NCI-H1694 treated with DMSO at 0.1 percent for 48 hours (cell line): ENCODE data around the gene TNS2.
"Not testable (repeated sequence)": the region's sequence is repeated elsewhere in the genome, so short reads cannot be mapped to it uniquely, and the experiment has no call there.

Experiments used
- DNase-seq: peaks from one replicate; lab custom pipeline; 2025; lab: John Stamatoyannopoulos, UW

TNS2 gene, protein sequence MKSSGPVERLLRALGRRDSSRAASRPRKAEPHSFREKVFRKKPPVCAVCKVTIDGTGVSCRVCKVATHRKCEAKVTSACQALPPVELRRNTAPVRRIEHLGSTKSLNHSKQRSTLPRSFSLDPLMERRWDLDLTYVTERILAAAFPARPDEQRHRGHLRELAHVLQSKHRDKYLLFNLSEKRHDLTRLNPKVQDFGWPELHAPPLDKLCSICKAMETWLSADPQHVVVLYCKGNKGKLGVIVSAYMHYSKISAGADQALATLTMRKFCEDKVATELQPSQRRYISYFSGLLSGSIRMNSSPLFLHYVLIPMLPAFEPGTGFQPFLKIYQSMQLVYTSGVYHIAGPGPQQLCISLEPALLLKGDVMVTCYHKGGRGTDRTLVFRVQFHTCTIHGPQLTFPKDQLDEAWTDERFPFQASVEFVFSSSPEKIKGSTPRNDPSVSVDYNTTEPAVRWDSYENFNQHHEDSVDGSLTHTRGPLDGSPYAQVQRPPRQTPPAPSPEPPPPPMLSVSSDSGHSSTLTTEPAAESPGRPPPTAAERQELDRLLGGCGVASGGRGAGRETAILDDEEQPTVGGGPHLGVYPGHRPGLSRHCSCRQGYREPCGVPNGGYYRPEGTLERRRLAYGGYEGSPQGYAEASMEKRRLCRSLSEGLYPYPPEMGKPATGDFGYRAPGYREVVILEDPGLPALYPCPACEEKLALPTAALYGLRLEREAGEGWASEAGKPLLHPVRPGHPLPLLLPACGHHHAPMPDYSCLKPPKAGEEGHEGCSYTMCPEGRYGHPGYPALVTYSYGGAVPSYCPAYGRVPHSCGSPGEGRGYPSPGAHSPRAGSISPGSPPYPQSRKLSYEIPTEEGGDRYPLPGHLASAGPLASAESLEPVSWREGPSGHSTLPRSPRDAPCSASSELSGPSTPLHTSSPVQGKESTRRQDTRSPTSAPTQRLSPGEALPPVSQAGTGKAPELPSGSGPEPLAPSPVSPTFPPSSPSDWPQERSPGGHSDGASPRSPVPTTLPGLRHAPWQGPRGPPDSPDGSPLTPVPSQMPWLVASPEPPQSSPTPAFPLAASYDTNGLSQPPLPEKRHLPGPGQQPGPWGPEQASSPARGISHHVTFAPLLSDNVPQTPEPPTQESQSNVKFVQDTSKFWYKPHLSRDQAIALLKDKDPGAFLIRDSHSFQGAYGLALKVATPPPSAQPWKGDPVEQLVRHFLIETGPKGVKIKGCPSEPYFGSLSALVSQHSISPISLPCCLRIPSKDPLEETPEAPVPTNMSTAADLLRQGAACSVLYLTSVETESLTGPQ (N-terminal part only)

GRCh38 chr12:53049571-53050318, at the start of gene TNS2:
TSS of gene TNS2 (plus strand) at chr12:53050065. CDS start at chr12:53050186, 121 bp downstream.
- DNase-seq: no peak

DNA sequence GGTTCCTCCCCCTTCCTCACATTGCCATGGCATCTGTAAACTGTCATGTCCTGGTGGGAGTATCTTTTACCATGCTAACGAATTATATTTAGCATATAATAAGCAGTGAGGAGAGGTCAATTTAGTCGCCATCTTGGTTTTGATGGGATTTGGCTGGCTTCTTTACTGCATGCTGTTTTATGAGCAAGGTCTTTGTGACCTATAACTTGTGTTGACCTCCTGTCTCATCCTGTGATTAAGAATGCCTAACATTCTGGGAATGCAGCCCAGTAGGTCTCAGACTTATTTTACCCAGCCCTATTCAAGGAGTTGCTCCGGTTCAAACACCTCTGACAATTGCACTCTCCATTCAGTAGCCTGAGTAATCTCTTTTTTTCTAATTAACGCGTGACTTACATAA, 45.7 kb upstream of the TNS2 start:
- DNase-seq: no peak

GRCh38 chr12:53004582-53004981, 45.3 kb upstream of the TNS2 start:
- DNase-seq: no peak

DNA sequence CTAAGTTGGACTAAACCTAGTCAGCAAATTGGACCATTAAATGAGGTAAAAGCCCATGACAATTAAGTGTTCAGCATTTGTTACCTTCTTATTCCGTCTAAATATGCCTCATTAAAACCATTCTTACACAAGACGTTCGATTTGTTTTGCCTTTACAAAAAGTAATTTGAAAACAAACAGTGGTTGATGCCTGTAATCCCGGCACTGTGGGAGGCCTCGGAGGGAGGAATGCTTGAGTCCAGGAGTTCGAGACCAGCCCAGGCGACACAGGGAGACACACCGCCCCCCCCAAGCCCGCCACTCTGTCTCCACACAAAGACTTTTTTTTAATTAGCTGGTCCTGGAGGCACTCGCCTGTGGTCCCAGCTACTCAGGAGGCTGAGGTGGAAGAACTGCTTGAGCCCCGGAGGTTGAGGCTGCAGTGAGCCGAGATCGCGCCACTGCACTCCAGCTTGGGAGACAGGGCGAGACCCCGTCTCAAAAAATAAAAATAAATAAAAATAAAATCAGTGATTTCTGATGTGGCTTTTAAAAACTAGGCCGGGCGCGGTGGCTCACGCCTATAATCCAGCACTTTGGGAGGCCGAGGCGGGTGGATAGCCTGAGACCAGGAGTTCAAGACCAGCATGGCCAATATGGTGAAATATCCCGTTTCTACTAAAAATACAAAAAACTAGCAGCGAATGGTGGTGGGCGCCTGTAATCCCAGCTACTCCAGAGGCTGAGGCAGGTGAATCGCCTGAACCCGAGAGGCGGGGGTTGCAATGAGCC, 44.5 kb upstream of the TNS2 start:
- no peak for DNase-seq

DNA sequence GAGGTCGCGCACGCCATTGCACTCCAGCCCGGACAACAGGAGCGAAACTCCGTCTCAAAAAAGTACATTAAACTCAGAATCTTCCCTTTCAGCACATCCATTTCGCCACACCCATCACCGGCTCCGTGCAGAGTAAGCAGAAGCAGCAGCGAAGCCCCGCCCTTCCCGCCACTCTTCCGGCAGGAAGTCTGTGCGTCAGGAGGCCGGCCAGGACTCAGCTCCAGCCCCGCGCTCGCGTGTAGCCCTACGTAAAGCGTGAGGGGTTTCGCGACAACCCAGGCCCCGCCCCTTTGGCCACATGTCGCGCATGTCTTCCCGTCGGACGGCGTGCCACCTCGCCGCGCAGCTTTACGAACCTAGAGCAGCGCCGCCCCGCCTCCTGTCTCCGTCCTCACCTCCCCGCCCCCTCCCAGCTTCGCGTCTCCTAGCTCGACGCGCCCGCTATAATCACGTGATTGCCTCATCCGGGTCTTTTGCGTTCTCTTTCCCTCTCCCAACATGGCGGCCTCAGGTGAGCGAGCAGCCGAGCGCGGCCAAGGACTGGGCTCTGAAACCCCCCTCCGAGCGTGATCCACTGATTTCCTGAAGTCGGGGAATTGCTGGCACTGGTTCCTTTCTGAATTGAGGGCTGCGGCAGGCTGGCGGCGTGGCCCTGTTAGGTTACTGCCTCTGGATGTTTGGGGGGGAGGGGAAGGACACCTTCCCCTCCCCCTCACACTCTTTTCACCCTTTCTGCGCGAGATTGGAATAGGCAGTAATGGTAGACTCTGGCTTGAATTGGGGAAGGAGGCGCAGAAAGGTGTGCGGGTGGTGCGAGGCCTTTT, 43.7 kb upstream of the TNS2 start, which contains the start of gene EIF4B:
Gene EIF4B, plus strand, starts transcription at position 471 of the 824 bp plus-strand sequence. Its CDS starts 28 bp downstream, at position 499.
- peak; percentile 97 for DNase-seq

- DNase-seq: peak; percentile 41
Measured at GRCh38 chr12:53006810-53007309, 43.0 kb upstream of the TNS2 start.

GRCh38 chr12:53007343-53007742, 42.5 kb upstream of the TNS2 start:
- DNase-seq: no peak

DNA sequence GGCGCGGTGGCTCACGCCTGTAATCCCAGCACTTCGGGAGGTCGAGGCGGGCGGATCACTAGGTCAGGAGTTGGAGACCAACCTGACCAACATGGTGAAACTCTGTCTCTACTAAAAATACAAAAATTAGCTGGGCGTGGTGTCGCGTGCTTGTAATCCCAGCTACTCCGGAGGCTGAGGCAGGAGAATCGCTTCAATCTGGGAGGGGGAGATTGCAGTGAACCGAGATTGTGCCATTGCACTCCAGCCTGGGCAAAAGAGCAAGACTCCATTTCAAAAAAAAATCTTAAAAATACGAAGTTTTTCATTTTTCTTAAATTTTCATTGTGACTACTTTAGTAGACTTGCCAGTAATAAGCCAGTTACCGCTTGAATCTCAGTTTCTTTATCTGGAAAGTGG, 41.1 kb upstream of the TNS2 start:
- not testable (repeated sequence) for DNase-seq

GRCh38 chr12:53010955-53011354, 38.9 kb upstream of the TNS2 start:
- no peak for DNase-seq

DNA sequence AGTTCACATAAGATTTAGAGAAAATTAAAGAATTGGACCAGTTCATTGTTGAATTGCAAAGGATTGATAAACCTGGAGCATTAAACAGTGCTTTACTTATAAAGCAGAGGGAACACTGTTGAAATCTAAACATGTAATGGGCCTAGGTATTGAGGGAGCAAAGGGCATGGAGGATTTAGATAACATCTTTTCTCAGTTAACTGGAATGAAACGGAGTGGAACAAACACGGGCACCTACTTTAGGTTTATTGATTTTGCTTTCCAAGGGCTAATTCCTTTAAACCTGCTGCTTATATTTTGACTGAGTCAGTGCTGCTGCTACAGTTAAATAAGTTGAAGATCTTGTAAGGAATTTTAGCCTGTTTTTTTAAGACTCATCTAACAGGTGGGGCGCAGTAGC, 38.0 kb upstream of the TNS2 start:
- DNase-seq: no peak

DNA sequence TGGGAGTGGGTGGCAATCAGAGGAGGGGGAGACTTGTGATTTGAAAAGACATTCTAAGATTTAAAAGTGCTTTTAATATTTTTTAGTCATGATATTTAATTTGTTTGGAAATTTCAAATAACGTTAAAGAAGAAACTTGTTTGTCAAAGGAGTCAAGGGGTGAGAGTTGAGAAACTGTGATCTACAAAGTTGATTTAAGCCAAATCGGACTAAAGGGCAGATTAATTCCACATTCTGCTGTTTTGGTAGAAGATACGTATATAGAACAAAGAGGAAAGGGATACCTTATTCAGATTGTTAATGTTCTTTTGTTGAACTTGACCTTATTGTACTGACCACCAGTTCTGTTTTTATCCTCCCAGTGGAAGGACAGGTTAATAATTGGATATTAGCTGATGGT, 36.9 kb upstream of the TNS2 start:
- DNase-seq: no peak

DNA sequence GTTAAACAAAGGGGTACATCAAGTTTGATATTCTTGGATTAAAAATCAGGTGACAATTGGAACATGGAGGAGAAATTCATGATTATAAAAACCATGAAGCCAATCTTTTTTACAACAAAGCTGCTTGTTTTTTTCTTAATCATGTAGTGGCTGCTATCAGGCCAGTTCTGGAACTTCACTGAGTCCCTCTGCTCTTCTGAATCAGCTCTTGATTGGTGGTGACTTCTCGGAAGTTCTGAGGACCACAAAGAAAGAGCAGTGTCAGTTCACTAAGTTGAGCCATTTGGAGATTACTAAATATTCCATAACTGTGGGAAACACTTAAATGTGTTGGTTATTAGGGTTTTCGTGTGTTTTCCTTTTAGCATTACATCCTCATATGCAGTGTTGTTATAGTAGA, 35.2 kb upstream of the TNS2 start:
- DNase-seq: no peak

DNA sequence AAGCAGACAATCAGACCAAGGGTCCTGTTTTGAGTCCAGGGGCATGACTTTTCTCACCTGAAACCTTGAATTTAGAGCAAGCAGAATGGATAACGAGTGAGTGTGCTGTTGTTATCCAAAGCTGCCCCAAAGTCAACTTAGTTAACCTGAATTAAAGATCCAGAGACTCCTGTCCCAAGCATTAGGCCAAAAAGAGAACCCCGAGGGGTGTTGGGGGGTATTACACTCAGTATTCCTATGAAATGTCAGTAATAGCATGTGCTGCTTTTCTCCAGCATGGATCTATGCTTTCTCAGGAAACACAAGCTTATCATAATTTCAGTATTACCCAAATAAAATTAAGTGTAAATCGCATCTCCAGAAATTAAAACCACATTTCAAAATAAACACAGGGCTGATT, 24.6 kb upstream of the TNS2 start:
- no peak for DNase-seq

DNA sequence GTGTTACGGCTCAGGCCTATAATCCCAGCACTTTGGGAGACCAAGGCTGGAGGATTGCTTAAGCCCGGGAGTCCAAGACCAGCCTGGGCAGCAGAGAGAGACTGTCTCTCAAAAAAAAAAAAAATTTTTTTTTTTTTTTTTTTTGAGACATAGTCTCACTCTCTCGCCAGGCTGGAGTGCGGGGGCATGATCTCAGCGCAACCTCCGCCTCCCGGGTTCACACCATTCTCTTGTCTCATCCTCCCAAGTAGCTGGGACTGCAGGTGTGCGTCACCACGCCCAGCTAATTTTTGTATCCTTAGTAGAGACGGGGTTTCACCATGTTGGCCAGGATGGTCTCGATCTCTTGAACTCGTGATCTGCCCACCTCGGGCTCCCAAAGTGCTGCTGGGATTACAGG, 22.9 kb upstream of the TNS2 start:
- not testable (repeated sequence) for DNase-seq

- no peak for DNase-seq
Measured at GRCh38 chr12:53031616-53032015, 18.2 kb upstream of the TNS2 start.

- DNase-seq: not testable (repeated sequence)
Measured at GRCh38 chr12:53033832-53034231, 16.0 kb upstream of the TNS2 start.

DNA sequence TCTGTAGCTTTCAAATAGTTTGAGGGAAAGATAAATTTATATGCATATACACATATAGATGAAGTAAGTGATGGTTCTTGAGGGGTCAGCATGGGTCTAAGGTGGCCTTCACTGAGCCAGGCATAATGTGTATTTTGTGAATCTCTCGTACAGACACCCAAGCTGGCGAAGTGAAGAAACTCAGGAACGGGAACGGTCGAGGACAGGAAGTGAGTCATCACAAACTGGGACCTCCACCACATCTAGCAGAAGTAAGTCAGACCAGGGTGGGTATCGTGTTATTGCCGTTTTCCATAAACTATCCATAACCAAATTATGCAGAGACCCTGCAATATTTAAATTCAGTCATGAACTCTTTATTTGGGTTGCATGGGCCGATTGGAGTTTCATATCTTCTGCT, 15.4 kb upstream of the TNS2 start:
- DNase-seq: no peak

GRCh38 chr12:53036802-53037201, 13.1 kb upstream of the TNS2 start:
- no peak for DNase-seq

GRCh38 chr12:53039851-53040250, 10.0 kb upstream of the TNS2 start:
- DNase-seq: no peak
